NK-92 treated with Interleukin-12 subunit alpha and Interleukin-12 subunit beta, amount 100 ng/mL, for 24 hours (cell line): Measurements from ENCODE around the gene USP13.

Experiments
- DNase-seq: peaks from one replicate; lab custom pipeline; 2025; lab: John Stamatoyannopoulos, UW

Gene USP13

DNA sequence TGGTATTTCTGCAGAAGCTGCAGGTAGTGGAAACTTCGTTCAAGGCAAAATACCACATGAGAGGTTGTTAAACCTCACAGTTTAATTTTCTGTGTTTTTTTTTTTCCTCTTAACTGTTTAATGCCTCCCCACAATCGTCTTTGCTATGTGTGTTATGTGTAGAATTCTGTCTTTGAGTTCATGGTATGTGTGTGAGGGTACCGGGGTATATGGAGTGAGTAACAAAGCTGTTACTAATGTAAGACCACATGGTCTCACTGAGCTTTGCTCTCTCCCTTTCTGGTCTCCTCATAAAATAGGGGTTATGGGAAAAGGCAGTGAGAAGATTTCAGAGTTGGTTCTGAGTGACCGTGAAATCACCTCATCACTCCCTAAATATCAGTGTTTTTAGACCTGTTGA is 143.6 kb downstream of the USP13 start:
- no peak for DNase-seq

DNA sequence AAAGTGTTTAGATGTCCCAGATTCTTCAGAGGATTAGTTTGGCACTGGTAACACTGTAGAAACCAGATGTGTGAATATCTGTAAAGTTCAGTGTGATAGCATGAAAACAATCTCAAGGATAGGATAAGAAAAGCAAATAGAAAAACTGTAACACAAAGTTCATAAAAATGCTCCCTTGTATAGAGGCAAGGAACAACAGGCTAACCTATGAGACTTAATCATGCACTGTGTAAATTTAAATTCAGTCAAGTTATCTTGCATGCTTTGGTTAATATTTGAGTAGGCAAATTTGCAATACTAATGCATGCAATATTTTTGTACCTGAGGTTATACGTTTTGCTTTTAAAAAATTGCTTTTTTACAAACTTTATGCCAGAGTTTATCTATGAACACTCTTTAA is 144.4 kb downstream of the USP13 start:
- no peak for DNase-seq

DNA sequence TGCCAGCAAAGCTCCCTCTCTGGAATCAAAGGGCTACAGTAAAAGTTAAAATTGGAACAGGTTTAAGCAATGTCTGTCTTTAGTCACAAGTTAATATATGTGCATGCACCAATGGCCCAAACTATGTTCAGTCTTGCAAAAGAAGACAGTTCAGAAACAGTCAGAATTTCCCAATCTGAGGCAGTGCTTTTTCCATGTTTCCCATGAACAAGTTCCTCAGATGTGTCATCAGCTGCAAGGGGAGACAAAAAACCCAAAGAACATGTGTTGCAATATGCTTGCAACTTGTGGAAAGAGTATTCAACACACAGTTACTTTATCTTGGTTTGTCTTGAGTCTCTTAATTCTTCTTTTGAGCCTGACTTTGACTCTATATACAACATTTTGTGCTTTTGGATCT is 148.4 kb downstream of the USP13 start:
- DNase-seq = no peak

DNA sequence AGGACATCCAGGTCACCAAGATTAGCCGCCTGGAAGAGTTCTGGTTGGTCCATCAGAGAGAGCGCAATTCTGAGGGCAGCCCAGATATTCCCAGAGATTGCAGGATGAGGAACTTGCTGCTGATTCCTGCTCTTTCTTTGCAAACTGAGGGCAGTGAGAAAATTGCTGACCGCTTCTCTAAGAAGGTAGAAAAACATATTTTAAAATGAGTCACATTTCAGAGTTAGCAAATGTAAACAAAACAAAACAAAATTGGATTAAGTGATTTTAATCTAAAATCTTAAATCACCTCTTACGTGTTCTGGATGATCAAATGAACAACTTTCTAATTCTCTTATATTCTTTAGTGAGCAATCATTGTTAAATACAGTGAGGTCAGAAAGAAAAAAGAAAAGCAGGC is 149.0 kb downstream of the USP13 start:
- no peak for DNase-seq

DNA sequence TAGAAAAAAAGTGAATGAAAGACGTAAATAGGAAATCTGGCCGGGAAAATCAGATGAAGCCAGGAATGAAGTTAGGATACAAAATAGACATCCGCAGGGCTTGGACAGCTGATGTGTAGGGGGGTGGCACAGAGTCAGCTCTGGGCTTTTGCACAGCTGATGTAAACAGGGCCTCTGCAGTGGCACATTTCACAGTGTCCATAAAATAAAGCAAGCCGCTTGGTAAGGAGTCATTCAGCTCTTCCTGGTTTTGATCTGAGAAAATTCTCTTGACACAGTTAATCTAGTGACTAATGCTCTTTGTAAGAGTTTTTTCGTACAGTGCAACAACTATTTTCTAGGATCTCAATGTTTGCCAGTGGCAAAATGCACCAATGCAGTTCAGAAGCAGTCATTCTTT is 153.3 kb downstream of the USP13 start:
- no peak for DNase-seq

DNA sequence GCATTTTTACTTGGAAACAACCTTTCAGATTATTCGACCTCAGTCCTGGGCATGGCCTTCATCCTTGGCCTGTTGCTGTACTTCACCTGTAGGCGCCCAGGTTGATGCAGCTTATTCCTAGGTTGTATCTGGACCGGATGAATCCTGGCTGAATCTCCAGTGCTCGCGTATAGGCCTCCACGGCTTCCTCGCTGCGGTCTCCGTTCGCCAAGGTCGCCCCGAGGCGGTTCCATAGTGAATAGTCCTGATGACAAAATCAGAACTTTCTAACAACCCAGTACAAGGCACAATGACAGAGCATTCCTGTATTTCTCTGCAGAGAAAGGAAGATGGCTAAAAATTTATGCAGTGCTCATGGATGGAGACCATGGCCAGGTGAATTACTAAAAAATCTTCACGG is 154.7 kb downstream of the USP13 start:
- no peak for DNase-seq

DNA sequence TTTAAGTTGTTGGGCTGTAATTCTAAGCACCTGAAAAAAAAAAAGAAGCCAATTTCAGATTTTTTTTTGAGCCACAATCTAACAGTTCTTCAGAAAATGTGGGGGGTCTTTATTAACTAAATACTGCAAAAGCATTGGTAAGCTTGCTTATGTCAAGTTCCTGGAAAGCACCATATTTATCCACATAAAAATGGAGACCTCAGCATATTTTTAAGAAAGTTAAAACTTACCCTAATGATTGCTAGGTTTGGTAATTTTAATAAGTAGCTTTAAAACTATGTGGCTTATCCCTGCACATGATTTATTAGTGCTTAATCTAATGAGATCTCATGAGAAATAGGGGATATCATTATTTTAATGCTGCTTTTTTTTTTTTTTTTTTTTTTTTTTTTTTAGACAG is 156.8 kb downstream of the USP13 start:
- no peak for DNase-seq

DNA sequence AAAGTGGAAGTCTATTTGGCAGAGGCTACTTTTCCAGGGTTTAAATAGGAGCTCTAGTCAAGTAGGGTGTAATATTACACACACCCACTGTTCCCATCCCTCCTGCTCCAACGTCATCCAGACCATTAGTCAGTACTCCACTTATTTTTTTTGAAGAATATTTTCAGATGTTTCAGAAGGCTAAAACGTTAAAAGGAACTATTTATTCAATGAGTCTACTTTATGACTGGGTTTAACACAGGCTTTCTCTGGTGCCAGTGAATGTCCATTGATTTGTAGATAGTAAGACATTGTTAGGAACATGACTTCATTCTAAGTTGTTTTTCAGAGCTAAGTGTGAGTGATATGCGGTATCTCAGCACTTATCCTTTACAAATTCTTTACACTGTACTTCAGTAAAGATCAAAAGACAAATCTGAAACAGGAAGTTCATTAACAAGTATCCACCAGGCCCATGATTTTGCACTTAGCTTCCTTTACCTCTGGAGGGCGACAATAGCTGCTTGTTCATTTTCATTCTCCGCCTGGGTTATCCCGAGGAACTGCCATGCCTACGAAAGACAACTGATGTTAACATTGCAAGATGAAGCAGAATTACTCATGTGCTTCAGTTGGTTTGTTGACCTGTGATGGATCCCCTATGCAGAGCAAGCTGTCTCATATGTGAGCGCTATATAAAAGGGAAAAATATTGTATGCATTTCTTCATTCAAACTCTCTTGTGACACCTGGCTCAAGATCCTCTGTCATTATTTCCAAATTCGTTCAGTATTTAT is 158.7 kb downstream of the USP13 start:
- DNase-seq = no peak

DNA sequence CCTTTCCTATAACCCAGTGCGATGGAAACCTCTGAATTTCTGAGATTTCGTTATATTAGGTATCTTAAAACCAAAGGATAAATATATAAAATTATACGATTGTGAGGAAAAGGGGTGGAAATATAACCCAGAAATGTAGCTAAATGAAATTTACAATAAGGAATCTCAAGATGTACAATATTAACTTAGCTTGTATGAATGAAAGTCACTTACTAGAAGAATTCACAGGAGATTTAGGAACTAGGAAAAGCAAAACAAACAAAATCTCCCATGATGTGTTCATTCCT is 159.2 kb downstream of the USP13 start:
- DNase-seq = no peak

DNA sequence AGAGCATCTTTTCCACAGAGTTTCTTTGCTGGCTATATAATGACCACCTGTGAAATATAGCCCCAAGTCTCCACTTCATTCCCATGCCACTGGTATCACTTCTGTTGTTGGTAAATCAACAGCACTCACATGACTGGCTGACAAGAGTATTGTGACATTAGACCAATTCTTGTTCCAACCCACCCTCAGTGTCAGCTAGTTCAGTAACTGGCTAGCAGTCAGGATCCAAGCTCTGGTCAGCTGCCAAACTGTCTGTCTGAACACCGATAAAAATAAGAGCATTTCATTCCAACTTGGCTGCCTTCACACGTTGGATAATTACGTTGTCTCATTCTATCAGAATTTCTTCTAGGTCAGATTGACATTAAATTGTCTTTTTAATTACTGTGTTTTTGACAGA is 166.5 kb downstream of the USP13 start:
- DNase-seq = no peak

DNA sequence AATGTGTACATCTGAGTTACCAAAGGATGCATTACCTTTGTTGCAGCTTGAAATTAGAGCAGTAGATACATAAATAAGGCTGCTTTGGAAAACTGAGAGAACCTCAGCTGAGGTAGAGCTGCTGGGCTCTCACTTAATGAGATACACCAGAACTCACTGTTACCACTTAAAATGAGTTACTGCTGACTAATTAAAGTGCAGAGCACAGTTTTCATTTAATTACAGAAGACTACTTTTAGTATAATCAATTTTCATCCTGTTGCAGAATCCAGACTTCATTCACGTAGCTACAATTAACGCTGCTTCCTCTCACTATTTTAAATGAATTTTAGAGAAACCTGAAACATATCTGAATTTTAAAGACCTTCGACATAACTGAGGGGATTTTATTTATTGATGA is 169.5 kb downstream of the USP13 start:
- no peak for DNase-seq

DNA sequence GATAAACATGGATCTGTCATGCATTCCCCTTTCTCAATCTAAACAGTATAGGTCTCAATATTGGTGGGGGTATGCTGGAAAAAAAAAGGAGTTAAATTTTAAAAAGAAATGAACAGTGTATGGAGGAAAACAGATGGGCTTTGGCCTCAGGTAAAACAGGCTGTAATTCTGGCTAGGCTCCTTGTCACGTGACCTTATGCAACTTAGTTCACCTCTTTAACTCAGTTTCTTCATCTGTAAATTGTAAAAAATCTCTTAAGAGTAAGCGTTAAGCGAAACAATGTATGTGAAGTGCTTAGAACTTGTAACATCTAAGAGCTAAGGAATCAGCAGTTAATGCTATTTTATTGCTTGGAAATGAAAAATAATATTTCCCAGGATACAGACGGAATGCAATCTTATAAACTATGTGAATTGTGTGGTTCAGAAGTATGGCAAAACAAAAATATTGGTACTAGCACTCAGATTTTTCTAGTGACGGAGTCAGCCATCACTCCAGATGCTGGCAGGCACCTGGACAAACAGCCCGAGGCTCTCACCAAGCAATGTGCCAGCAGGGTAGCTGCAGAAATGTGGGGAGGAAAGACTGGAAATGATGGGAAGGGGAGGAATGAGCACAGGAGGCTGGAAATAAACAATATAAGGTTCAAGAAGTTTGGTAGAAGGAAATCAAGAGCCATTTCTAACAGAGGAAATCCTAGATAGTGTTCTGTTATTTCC is 172.8 kb downstream of the USP13 start:
- no peak for DNase-seq

DNA sequence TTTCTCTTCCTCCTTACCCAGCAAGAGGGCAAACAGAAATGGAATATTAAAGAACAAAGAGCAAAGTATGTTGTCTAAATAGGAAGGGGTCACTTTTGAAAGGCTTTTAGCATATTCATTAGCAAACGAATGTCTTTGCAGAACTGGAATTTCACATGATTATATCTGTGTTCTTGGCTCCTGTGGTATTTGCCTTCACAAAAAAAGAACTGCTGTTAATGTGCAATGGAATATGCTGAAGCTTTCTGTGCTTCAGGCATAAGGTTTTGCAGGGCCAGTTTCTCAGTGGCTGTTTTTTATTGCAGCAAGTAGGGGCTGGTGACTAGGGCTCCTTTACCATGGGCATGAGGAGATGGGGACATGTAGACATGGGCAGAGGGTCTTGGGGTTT is 173.4 kb downstream of the USP13 start:
- DNase-seq = no peak

DNA sequence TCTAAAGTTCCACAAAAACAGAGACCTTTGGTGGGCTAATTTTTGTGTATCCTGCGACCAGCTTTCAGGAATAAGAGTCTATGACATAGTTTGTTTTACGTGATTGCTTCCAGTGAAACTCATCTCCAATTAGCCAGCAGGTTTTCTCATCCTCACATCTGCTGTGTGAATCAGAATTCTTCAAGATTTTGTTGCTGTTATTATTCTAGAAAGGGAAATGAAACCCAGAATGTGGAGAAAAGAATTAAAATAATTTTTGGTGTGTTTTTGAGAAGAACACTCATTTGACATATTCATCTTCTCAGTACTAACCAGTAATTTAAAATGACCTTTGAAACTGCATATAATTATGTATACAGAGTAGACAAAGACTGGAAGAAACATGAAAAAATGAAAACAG is 175.9 kb downstream of the USP13 start:
- no peak for DNase-seq

DNA sequence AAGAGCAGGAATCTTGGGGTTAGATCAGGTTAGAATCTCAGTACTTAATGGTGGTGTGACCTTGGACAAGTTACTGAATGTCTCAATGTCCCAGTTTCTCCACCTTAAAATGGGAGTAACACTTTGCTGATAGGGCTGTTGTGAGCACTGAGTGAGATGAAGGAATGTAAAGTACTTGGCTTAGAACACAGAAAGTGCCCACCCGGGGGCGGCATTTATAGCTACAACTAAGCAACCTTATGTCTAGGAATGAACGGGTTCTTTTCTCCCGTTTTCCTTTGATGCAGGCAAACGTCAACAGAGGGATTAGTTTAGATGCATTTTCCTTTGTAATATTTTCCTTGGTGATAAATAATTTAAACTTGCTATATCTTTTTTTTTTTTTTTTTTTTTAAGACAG is 176.6 kb downstream of the USP13 start:
- DNase-seq = no peak

DNA sequence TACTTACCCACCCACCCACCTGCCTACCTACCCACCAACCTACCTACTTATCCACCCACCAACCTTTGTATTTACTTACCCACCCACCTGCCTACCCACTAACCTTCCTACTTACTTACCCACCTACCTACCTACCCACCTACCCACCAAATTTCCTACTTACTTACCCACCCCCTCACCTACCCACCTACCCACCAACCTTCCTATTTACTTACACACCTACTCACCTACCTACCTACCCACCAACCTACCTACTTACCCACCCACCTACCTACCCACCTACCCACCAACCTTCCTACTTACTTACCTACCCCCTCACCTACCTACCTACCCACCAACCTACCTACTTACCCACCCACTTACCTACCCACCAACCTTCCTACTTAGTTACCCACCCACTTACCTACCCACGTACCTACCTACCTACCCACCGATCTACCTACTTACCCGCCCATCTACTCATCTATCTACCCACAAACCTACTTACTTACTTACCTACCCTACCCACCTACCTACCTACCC is 179.6 kb downstream of the USP13 start:
- DNase-seq = no peak

DNA sequence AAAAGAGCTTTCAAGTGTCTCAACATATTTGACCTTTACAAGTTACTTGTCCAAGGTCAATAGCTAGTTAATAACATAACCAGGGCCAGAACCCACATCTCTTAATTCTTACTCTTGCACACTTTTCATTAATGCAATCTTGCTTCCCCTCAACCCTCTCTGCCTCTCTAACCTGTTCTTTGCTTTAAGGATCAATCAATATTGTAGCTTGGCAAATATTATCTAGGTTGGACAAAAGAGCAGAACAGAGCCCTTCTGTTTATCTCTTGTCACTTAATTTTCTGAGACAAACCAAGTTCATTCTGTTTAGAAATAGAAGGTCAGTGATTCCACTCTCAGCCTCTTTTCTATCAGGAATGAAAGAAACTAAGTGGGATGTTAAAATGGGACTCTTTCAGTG is 180.5 kb downstream of the USP13 start:
- no peak for DNase-seq

DNA sequence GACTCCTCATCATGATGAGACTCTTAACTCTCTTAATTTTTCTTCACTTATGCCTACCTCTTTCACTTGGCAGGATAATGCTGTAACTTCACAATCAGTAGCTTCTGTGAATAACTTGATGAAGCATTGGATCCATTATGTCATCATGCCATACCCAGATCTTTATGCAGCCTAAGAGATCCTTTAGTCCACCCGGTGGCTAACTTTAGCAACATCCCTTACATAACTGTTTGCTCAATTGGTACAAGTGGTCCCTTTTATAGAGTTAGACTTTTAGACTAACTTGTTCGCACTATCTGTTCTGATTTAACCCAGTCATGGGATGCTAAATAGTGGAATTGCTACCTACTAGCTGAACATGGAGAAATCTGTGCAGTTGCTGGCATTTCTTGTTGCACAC is 184.5 kb downstream of the USP13 start:
- no peak for DNase-seq
